ENCODE results near the gene SPART.
"Not testable (repeated sequence)": the region's sequence is repeated elsewhere in the genome, so short reads cannot be mapped to it uniquely, and the experiment has no call there.

Gene SPART

GRCh38 chr13:36319793-36320192, 26.4 kb downstream of the SPART start:
- not testable (repeated sequence) for DNase-seq (ENCODE audit: low read depth in 2 of 2)

GRCh38 chr13:36313047-36313969, 32.9 kb downstream of the SPART start:
- no peak for DNase-seq (ENCODE audit: low read depth in 2 of 2)

- DNase-seq (ENCODE audit: low read depth in 2 of 2), result no peak
Measured at GRCh38 chr13:36310417-36311108, 35.6 kb downstream of the SPART start.

DNA sequence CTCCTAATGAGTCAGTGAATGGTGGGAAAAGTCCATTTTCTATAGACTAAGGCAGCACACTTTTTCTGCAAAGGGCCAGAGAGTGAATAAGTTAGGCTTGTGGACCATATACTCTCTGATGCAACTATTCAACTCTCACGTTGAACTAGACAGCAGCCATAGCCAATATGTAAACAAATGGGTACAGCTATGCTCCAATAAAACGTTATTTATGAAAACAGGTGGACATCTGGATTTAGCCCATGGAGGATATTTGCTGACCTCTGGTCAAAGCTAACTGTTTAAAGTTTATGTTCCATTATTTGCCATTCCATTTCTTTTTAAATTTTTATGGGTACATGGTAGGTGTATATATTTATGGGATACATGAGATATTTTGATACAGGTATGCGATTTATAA, 43.9 kb downstream of the SPART start:
- DNase-seq (ENCODE audit: low read depth in 2 of 2), result no peak

- DNase-seq (ENCODE audit: low read depth in 2 of 2), result not testable (repeated sequence)
Measured at GRCh38 chr13:36299469-36299868, 46.7 kb downstream of the SPART start.

GRCh38 chr13:36298535-36299068, 47.6 kb downstream of the SPART start:
- DNase-seq (ENCODE audit: low read depth in 2 of 2), result no peak

GRCh38 chr13:36297366-36298338, 48.5 kb downstream of the SPART start, which contains the start of gene CCDC169:
CCDC169 (minus strand) TSS chr13:36297814; CDS start chr13:36297719, 95 bp downstream.
- peak; percentile 32 to 52 for DNase-seq (ENCODE audit: low read depth in 2 of 2)

DNA sequence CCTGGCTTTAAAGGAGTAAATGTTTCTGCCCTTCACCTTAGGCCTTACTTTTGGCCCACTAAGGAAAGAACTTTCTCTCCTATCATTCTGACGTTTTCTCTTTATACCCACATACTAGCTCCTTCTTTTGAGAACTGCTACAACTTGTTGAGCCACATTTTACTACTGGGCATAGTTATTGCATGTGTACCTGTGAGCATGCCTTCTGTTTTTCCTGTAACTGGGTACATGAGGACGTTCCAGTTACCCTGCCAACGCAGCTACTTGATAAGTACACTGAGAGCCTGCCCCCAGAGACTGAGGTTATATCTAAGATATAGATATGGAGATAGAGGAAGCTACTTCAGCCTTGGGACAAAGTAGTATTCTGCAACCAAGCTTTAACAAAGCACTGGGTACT, 52.1 kb downstream of the SPART start:
- DNase-seq (ENCODE audit: low read depth in 2 of 2), result no peak

- no peak for DNase-seq (ENCODE audit: low read depth in 2 of 2)
Measured at GRCh38 chr13:36293497-36293896, 52.7 kb downstream of the SPART start.

- DNase-seq (ENCODE audit: low read depth in 2 of 2), result no peak
Measured at GRCh38 chr13:36288794-36289391, 57.3 kb downstream of the SPART start.

- no peak for DNase-seq (ENCODE audit: low read depth in 2 of 2)
Measured at GRCh38 chr13:36286006-36286405, 60.2 kb downstream of the SPART start.

GRCh38 chr13:36282821-36283432, 63.3 kb downstream of the SPART start:
- DNase-seq (ENCODE audit: low read depth in 2 of 2), result no peak

DNA sequence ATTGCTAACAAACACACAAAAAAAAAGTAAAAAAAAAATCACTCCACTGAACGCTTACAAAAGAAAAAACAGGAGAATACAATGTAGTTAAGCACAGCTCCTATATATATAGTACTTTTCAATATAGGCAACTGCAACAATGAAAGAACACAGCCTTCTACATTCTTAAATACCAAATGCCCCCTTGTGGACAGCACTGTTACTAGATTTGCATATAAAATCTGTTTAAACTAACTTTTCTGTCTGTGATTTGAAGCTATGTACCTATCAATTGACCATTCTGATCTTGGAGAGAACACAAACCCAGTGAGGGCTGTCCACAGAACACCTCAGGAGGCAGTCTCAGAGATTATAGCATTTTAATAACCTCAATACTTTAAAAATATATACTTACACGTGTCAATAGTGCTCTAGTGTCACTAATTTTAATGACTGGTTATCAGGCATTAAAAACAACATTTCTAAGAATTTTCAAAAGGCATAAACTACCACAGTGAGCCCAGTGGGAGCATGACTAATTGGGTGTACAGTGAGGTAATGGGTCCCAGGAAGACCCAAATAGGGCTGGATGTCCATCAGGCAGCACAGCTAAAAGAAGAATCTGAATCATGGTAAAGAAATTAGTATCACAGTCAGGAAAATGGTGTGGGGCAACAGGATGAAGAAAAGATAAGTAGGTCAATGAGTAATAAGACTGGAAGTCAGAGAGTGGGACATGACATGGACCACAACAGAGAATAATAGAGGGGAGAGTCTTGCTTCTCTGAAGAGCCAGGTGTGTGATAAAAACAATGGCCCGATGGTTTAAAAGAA, 70.8 kb downstream of the SPART start:
- no peak for DNase-seq (ENCODE audit: low read depth in 2 of 2)

DNA sequence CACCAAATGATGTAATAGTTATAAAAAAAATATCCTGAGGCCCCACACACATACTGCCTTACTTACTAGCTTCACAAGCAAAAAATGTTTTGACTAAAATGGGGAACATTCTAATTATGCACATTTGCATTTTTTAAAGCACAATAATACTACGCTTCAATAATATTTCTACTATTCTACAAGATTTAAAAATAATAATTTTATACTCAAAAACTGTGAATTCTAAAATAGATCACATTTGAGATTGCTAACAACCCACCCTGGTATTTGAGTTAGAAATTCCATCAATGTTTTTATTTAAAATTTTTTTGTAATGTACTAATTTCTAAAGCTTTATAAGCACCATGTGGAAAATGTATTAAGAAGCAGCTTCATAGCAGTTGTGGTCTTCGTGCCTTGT, 72.8 kb downstream of the SPART start:
- DNase-seq (ENCODE audit: low read depth in 2 of 2), result no peak

- DNase-seq (ENCODE audit: low read depth in 2 of 2), result no peak
Measured at GRCh38 chr13:36261976-36262375, 84.2 kb downstream of the SPART start.

- no peak for DNase-seq (ENCODE audit: low read depth in 2 of 2)
Measured at GRCh38 chr13:36261011-36261410, 85.2 kb downstream of the SPART start.

DNA sequence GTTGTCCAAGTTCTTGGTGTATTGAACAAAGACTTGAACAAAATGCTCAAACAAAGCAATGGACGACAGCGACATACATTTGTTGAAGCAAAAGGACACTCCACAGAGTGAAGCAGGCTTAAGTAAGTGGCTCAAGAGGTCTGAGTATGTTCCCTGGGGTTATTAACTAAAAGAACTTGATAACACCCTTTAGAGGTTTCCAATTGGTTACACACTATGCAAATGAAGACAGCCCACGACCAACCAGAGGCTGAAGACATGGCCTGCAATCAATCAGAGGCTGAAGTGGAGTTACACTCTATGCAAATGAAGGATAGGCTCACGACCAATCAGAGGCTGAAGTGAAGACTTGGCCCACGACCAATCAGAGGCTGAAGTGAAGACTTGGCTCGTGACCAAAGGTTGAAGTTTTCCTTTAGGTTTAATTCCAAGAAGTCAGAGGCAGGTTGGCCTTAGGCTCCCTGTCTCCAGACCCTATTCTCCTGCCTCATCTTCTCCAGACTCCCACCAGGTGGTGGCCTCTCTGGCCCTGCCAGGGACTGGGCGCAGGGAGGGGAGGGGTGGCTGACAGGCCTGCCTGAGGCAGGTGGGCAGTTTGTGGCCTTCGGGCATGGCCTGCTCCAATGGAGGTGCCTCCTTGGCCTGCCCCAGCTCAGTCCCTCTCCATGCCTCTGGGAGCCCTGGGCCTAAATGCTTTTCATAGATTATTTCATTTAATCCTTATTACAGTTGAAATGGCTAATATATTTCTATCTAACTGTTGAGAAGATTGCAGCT, 86.6 kb downstream of the SPART start:
- DNase-seq (ENCODE audit: low read depth in 2 of 2), result no peak

GRCh38 chr13:36258831-36259230, 87.4 kb downstream of the SPART start:
- no peak for DNase-seq (ENCODE audit: low read depth in 2 of 2)

Data from stimulated activated CD4-positive, alpha-beta T cell treated with anti-CD3 and anti-CD28 coated beads, Interleukin-15, amount 100 ng/mL, for 48 hours (primary cell).